Endothelial cell of umbilical vein (primary cell): ENCODE results near the gene CFAP46. TPM values are rescaled to one million over a fixed set of nuclear protein-coding genes. Genes with fewer than 3 reads are reported as not detected.

Source experiments
- BruUV-seq: library from RNA; stranded (reverse); fragments of 400-500 nt; replicated peaks from 2 replicates; lab custom pipeline; 2021; lab: Mats Ljungman, UMichigan
- CTCF ChIA-PET: fragments of 300-600, 350-600 bp; sonication (Branson Sonifier 250); formaldehyde crosslinking; loops from one replicate; lab custom pipeline; 2021; ENCODE audit warnings: antibody characterized with exemption, inconsistent platforms; lab: Charles Lee
- POLR2A ChIA-PET: fragments of 300-600, 350-600 bp; sonication (Branson Sonifier 250); formaldehyde crosslinking; loops from one replicate; lab custom pipeline; 2021; ENCODE audit warnings: antibody characterized with exemption, inconsistent platforms; lab: Charles Lee
- DNase-seq: peaks from one replicate; pipeline ENCODE4 v3.0.0-alpha.2; 2011; ENCODE audit warnings: low read depth, low spot score
- FAIRE-seq: peaks from 2 replicates; lab custom pipeline; 2011; peaks lifted over from hg19 to GRCh38; lab: Jason Lieb, UNC
- H2AFZ ChIP-seq: 2 replicates; pipeline ENCODE4 v1.6.0; 2012; ENCODE audit warnings: low read depth, low read length, control low read depth, inconsistent platforms
- H3K27ac ChIP-seq: 2 replicates; pipeline ENCODE4 v1.5.1; 2011; ENCODE audit warnings: low read depth, mild to moderate bottlenecking, control low read depth, low read length, moderate library complexity; ENCODE audit not compliant: insufficient read depth
- H3K27me3 ChIP-seq, 2 experiments: 2 replicates each; pipeline versions ENCODE4 v1.6.0 to v1.6.1; 2011; ENCODE audit warnings: low read length in 2 of 2, mixed read lengths in 1 of 2; ENCODE audit not compliant: control insufficient read depth in 2 of 2, insufficient read depth in 2 of 2
- H3K36me3 ChIP-seq, 2 experiments: 2 replicates in 1 of 2; 3 replicates in 1 of 2; pipeline ENCODE4 v1.5.1; 2011; ENCODE audit warnings: low read length in 2 of 2, mild to moderate bottlenecking in 1 of 2, moderate library complexity in 1 of 2; ENCODE audit not compliant: control insufficient read depth in 2 of 2, insufficient read depth in 2 of 2; ENCODE audit errors: extremely low read depth in 1 of 2
- H3K4me1 ChIP-seq: 3 replicates; pipeline ENCODE4 v1.5.1; 2011; ENCODE audit warnings: mild to moderate bottlenecking, low read length; ENCODE audit not compliant: control insufficient read depth, insufficient read depth; ENCODE audit errors: extremely low read depth
- H3K4me2 ChIP-seq: 2 replicates; pipeline ENCODE4 v1.6.1; 2011; ENCODE audit warnings: low read length, control low read depth, mixed read lengths; ENCODE audit not compliant: insufficient read depth
- H3K4me3 ChIP-seq, 3 experiments: fragments of 200-600 bp in 1 of 3; sonication (generic), shearing (Covaris generic) in 1 of 3; replicated peaks in 1 of 3; 2 replicates each; pipeline ENCODE4 v1.5.1; 2011 to 2016; ENCODE audit warnings: control low read depth in 3 of 3, low read length in 3 of 3, mild to moderate bottlenecking in 2 of 3, inconsistent platforms in 1 of 3, low read depth in 1 of 3, moderate library complexity in 1 of 3; ENCODE audit not compliant: insufficient read depth in 1 of 3
- H3K79me2 ChIP-seq: 2 replicates; pipeline ENCODE4 v1.6.0; 2012; ENCODE audit warnings: low read length, inconsistent platforms; ENCODE audit not compliant: control insufficient read depth, insufficient read depth
- H3K9ac ChIP-seq: replicated peaks from 2 replicates; pipeline ENCODE3; 2011; ENCODE audit warnings: low read length, control low read depth; ENCODE audit not compliant: insufficient read depth; ENCODE audit errors: extremely low read depth
- H3K9me1 ChIP-seq: replicated peaks from 3 replicates; pipeline ENCODE4 v1.6.0; 2011; ENCODE audit warnings: mild to moderate bottlenecking, low read length; ENCODE audit not compliant: control insufficient read depth, insufficient read depth; ENCODE audit errors: extremely low read depth
- H3K9me3 ChIP-seq: replicated peaks from 2 replicates; pipeline ENCODE4 v1.5.1; 2012; ENCODE audit warnings: low read length, inconsistent platforms; ENCODE audit not compliant: control insufficient read depth, insufficient read depth
- H4K20me1 ChIP-seq: replicated peaks from 2 replicates; pipeline ENCODE3; 2011; ENCODE audit warnings: mild to moderate bottlenecking, low read length; ENCODE audit not compliant: control insufficient read depth, insufficient read depth; ENCODE audit errors: extremely low read depth
- CTCF ChIP-seq, 2 donors: IDR thresholded peaks; 1 replicate in 1 of 2; 2 replicates in 1 of 2; pipeline ENCODE4 v1.5.1; 2011; ENCODE audit warnings: low read length in 2 of 2, mild to moderate bottlenecking in 2 of 2, moderate library complexity in 2 of 2, control low read depth in 1 of 2, inconsistent platforms in 1 of 2, low read depth in 1 of 2; ENCODE audit not compliant: insufficient read depth in 1 of 2; ENCODE audit errors: extremely low read depth in 1 of 2
- EZH2 ChIP-seq: IDR thresholded peaks from 2 replicates; pipeline ENCODE4 v1.6.1; 2012; ENCODE audit warnings: borderline replicate concordance, low read depth, mild to moderate bottlenecking, moderate library complexity, low read length, inconsistent platforms; ENCODE audit not compliant: severe bottlenecking
- FOS ChIP-seq: IDR thresholded peaks from 2 replicates; pipeline ENCODE4 v1.6.1; 2011; ENCODE audit warnings: mild to moderate bottlenecking, low read length, moderate library complexity, borderline replicate concordance; ENCODE audit not compliant: insufficient read depth
- GATA2 ChIP-seq: IDR thresholded peaks from 2 replicates; pipeline ENCODE4 v1.7.0; 2011; ENCODE audit warnings: low read depth, mild to moderate bottlenecking, moderate library complexity, mixed read lengths, low read length; ENCODE audit not compliant: insufficient read length, insufficient read depth
- JUN ChIP-seq: IDR thresholded peaks from 2 replicates; pipeline ENCODE4 v1.6.1; 2011; ENCODE audit warnings: borderline replicate concordance, low read depth; ENCODE audit not compliant: insufficient read length, insufficient read depth
- MAX ChIP-seq: IDR thresholded peaks from 2 replicates; pipeline ENCODE4 v1.6.1; 2011; ENCODE audit not compliant: insufficient read depth, insufficient read length
- MYC ChIP-seq: IDR thresholded peaks from one replicate; pipeline ENCODE4 v1.6.1; 2011; ENCODE audit warnings: mild to moderate bottlenecking, low read depth, low read length
- POLR2A ChIP-seq: IDR thresholded peaks from 2 replicates; pipeline ENCODE4 v1.6.1; 2012; ENCODE audit warnings: low read depth, mild to moderate bottlenecking, control low read depth, low read length
- POLR2AphosphoS5 ChIP-seq: IDR thresholded peaks from 2 replicates; pipeline ENCODE4 v1.6.1; 2012; ENCODE audit warnings: low read depth, mild to moderate bottlenecking, control low read depth, low read length, moderate library complexity; ENCODE audit not compliant: insufficient read depth
- dilution Hi-C: fragments of 300-500 bp; cut with MboI; formaldehyde crosslinking; loops from one replicate; pipeline ENCODE4 v1.15.0; 2019; ENCODE audit warnings: low sequenced_read_pairs; ENCODE audit not compliant: extremely low pct_ligation_motif_present
- intact Hi-C: fragments of 100-400 bp; cut with micrococcal nuclease; formaldehyde crosslinking; loops from one replicate; pipeline ENCODE4 v1.10.0; 2022
- polyA plus RNA-seq, 4 experiments: library from polyadenylated mRNA; depleted of rRNA in 3 of 4; stranded (reverse) in 3 of 4; unstranded in 1 of 4; fragments of >200 nt; gene quantifications; 2 replicates each; pipeline versions ENCODE4 v1.2.1 to v1.2.3, GENCODE V29; 2011 to 2012; ENCODE audit warnings: missing spikeins in 1 of 4
- total RNA-seq: library from RNA; stranded (reverse); gene quantifications from 2 replicates; pipeline ENCODE4 v1.2.3, GENCODE V29; 2021

The CFAP46 gene
- total and polyA plus RNA-seq, 2 donors (not counting 3 experiments of a cell fraction or from before 2014, with no cell fraction given), result 0.75 to 0.98 TPM

GRCh38 chr10:132934953-132935352, 7.4 kb downstream of the CFAP46 start:
- H3K27me3 ChIP-seq, result no peaks in the 10 kb centered on the region
- dilution Hi-C loops, result no loop called here

More at GRCh38 chr10:132934953-132935352, 7.4 kb downstream of the CFAP46 start:
- Histone ChIP-seq H3K9me3 (no peaks in the 10 kb centered on the region), H3K4me2 (no peak overlapping the region), H3K9me1 (no peaks in the 10 kb centered on the region), H4K20me1 (no peaks in the 10 kb centered on the region), H2AFZ (no peak overlapping the region), H3K36me3 (no peaks in the 10 kb centered on the region), H3K79me2 (no peaks in the 10 kb centered on the region), H3K4me1 (no peaks in the 10 kb centered on the region), H3K4me3 (no peak overlapping the region), H3K9ac (no peak overlapping the region), H3K27ac (no peak overlapping the region)
- POLR2A ChIA-PET, result no interaction called here
- no TSS peak for BruUV-seq
- CTCF ChIA-PET, result no interaction called here
- DNase-seq, result no peak
- TF ChIP-seq POLR2AphosphoS5, result no peak
- TF ChIP-seq POLR2A, result no peak
- no peak for TF ChIP-seq FOS
- TF ChIP-seq JUN, result no peak
- no peak for TF ChIP-seq EZH2
- no peak for TF ChIP-seq MYC
- no peak for TF ChIP-seq GATA2
- TF ChIP-seq MAX, result no peak
- TF ChIP-seq CTCF (IDR thresholded peaks at IDR 0.05; ENCODE audit: extremely low read depth in 1 of 2, insufficient read depth in 1 of 2, low read depth in 1 of 2, low read length in 2 of 2), result no peak
- intact Hi-C loops, result no loop called here
- no peak for FAIRE-seq
